Measurements from ENCODE around the gene SKP1.

Gene SKP1

DNA sequence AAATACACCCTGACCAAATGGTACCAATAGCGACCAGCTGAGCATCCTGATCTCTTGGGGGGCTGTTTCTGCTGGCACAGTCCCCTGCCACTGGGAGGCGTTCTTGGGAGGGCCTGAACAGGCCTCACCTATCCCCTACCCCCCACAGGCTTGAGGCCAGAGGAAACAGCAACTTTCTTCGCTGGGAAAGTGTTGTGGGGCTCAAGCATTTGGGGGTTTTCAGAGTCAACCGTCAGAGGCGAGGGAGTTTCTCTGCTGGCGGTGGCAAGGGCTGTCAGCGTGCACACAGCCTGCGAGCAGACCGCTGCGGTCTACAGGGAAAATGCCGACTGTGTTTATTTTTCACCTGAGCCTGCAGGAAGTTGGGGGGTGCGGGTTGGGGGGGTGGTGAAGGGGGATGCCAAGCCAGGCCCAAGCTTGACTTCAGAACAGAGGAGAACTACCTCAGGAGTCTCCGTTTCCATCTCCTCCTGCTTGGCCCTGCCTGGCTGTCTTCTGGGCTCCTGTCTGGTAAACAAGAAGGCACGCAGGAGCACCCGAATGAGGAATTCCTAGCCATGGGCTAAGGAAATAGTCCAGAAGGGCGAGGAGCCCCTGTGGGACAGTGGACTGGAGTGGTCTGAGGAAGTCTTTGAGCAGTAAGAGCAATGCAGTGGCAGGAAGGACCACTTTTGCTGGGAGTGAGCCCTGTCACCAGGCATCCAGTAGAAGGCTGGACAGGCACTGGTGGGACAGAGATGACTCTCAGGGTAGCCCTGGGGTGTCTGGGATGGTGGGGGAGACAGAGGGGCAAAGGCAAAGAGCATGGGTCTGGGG lies 44.2 kb downstream of the SKP1 start:
- no peak overlapping the region for H3K4me3 ChIP-seq (ENCODE audit: control insufficient read depth, low read depth, low read length)

DNA sequence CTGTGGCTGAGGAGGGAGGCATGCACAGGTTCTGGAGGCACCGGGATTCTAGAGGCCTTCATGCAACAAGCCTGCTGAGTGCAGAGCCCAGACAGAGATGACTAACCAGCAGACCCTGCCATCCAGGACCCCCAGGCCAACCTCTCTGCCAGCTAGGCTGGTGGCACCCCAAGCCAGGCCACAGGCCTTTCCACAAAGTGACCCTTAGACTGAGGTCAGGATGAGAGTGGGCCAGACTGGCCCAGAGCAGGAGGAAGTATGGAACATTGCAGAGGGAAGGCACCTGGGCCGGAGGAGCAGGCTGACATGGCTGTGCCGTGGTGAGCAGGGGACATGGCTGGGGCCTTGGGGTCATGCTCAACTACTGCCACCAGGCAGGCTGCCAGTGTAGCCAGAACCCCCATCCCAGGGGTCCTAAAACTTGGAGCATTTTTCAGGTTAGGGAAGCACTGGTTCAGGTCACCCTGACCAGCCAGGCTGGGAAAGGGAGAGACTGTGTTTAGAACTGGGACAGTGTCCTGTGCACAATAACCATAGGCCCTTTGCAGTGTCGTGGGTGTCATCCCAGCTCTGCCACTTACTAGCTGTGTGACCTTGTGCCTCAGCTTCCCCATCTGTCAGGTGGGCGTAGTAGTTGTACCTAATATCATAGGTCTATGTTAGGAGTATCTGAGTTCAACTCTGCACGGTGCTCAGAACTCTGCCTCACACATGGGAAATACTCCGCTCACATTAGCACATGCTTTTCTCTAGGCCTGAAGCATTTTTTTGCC lies 45.0 kb downstream of the SKP1 start:
- DNase-seq (ENCODE audit: low read depth), result no peak
- TF ChIP-seq, protein P1, sequence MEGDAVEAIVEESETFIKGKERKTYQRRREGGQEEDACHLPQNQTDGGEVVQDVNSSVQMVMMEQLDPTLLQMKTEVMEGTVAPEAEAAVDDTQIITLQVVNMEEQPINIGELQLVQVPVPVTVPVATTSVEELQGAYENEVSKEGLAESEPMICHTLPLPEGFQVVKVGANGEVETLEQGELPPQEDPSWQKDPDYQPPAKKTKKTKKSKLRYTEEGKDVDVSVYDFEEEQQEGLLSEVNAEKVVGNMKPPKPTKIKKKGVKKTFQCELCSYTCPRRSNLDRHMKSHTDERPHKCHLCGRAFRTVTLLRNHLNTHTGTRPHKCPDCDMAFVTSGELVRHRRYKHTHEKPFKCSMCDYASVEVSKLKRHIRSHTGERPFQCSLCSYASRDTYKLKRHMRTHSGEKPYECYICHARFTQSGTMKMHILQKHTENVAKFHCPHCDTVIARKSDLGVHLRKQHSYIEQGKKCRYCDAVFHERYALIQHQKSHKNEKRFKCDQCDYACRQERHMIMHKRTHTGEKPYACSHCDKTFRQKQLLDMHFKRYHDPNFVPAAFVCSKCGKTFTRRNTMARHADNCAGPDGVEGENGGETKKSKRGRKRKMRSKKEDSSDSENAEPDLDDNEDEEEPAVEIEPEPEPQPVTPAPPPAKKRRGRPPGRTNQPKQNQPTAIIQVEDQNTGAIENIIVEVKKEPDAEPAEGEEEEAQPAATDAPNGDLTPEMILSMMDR (IDR thresholded peaks at IDR 0.05; ENCODE audit: control insufficient read depth, insufficient read depth, low read depth, low read length, missing control alignments), result no peak
- no peak overlapping the region for H3K4me3 ChIP-seq (ENCODE audit: control insufficient read depth, low read depth, low read length)

More for the DNA sequence above, 44.2 kb downstream of the SKP1 start:
- DNase-seq (ENCODE audit: low read depth), result no peak
- TF ChIP-seq, protein P1 (IDR thresholded peaks at IDR 0.05; ENCODE audit: control insufficient read depth, insufficient read depth, low read depth, low read length, missing control alignments), result no peak

- no peak for DNase-seq (ENCODE audit: low read depth)
- TF ChIP-seq, protein P1 (IDR thresholded peaks at IDR 0.05; ENCODE audit: control insufficient read depth, insufficient read depth, low read depth, low read length, missing control alignments), result no peak
Measured at GRCh38 chr5:134131165-134131564, 45.6 kb downstream of the SKP1 start.

GRCh38 chr5:134130239-134130945 lies 46.4 kb downstream of the SKP1 start:
- no peak overlapping the region for H3K4me3 ChIP-seq (ENCODE audit: control insufficient read depth, low read depth, low read length)
- TF ChIP-seq, protein P1 (IDR thresholded peaks at IDR 0.05; ENCODE audit: control insufficient read depth, insufficient read depth, low read depth, low read length, missing control alignments), result no peak
- no peak for DNase-seq (ENCODE audit: low read depth)

More at GRCh38 chr5:134131165-134131564, 45.6 kb downstream of the SKP1 start:
- no peak overlapping the region for H3K4me3 ChIP-seq (ENCODE audit: control insufficient read depth, low read depth, low read length)

DNA sequence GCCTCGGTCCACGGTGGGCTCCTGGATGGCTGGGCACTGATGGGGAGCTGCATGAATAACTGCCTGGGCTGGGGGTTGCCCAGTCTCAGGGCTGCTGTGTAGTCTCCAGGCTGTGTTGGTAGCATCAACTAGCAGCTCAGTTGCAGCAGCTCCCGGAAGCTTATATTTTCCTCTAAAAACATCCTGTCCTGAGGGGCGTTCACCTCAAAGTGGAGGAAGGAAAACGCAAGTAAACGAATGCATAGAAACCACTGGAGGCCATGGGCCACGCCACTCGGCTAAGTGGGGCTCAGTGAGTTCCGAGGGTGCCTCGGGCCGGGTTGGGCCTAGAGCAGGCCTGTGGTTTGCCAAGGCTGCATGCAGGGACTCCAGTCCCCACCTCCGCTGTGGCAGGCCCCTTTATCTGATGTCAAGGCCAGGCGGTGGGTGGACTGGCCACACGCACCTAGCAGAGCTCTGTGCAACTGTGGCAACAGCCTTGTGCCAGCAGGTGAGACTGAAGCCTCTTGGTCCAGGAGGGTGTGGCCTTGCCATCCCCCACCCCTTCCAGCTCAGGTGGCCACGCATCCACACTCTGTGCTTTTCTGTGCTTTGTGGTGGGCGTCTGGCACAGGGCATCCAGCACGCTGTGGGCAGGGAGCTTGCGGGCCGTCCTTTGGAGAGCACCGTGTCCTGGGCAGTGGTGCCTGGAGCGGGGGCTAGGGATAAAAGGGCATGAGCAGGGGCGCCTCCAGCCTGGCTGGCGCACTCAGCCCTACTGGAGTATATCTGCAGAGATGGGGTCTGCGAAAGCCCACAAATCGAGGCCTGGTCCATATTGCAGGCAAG lies 47.1 kb downstream of the SKP1 start:
- no peak overlapping the region for H3K4me3 ChIP-seq (ENCODE audit: control insufficient read depth, low read depth, low read length)
- no peak for DNase-seq (ENCODE audit: low read depth)
- TF ChIP-seq, protein P1 (IDR thresholded peaks at IDR 0.05; ENCODE audit: control insufficient read depth, insufficient read depth, low read depth, low read length, missing control alignments), result no peak

DNA sequence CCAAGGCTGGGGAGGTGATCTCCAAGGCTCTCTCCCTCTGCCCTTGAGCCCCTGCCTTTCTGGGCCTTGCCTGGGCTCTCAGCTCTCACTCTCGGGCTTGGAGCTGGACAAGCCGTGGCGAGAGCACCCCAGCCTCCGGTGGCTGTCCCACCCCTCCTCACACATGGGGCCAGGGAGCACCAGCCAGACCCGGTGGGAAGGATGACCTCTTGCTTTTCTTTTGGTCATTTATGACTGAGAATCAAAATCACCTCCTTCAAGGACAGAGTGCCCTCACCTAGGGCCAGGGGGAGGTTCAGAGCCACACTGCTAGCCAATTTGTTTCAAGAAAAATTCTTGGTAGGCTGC lies 48.1 kb downstream of the SKP1 start:
- no peak for DNase-seq (ENCODE audit: low read depth)
- no peak overlapping the region for H3K4me3 ChIP-seq (ENCODE audit: control insufficient read depth, low read depth, low read length)
- TF ChIP-seq, protein P1 (IDR thresholded peaks at IDR 0.05; ENCODE audit: control insufficient read depth, insufficient read depth, low read depth, low read length, missing control alignments), result no peak

Measured in AG09309 (cell line).